Loucy (cell line): ENCODE data around the gene RNF212B.

Experiments used
- CTCF ChIP-seq: fragments of 200-600 bp; sonication (generic); conservative IDR thresholded peaks from 2 replicates; pipeline ENCODE4 v1.5.1; 2014; ENCODE audit warnings: mild to moderate bottlenecking, antibody characterized with exemption, low read length
- EZH2phosphoT487 ChIP-seq: fragments of 200-600 bp; IDR thresholded peaks from 2 replicates; pipeline ENCODE4 v1.6.1; 2018; ENCODE audit warnings: antibody characterized with exemption, mild to moderate bottlenecking, moderate library complexity, borderline replicate concordance

GRCh38 chr14:23249824-23250223, 12.1 kb downstream of the RNF212B start:
- TF ChIP-seq CTCF (no peak), EZH2phosphoT487 (no peak)
